ENCODE results near the gene DAPL1.

Gene DAPL1

GRCh38 chr2:158796652-158797051, 1.5 kb downstream of the DAPL1 start:
- Mint-ChIP-seq H3K4me1 (ENCODE audit: low read depth) (peaks cover 4% of the 10 kb centered on the region), H3K27me3 (peaks cover 26% of the 10 kb centered on the region), H3K4me3 (no peak overlapping the region), H3K9me3 (no peaks in the 10 kb centered on the region), H3K27ac (no peak overlapping the region), H3K36me3 (ENCODE audit: low read depth) (no peaks in the 10 kb centered on the region)
- DNase-seq: no peak

GRCh38 chr2:158797963-158798700, 3.0 kb downstream of the DAPL1 start:
- no peak for DNase-seq
- no peak overlapping the region for H3K27ac Mint-ChIP-seq
- H3K4me1 Mint-ChIP-seq (ENCODE audit: low read depth): peaks cover 4% of the 10 kb centered on the region
- H3K27me3 Mint-ChIP-seq: peaks cover 26% of the 10 kb centered on the region
- H3K4me3 Mint-ChIP-seq: no peak overlapping the region
- no peaks in the 10 kb centered on the region for H3K36me3 Mint-ChIP-seq (ENCODE audit: low read depth)
- no peaks in the 10 kb centered on the region for H3K9me3 Mint-ChIP-seq

GRCh38 chr2:158799181-158799580, 4.1 kb downstream of the DAPL1 start:
- Mint-ChIP-seq H3K27ac (no peak overlapping the region), H3K4me3 (no peak overlapping the region), H3K9me3 (no peaks in the 10 kb centered on the region), H3K27me3 (peaks cover 22% of the 10 kb centered on the region), H3K36me3 (ENCODE audit: low read depth) (no peaks in the 10 kb centered on the region), H3K4me1 (ENCODE audit: low read depth) (peaks cover 4% of the 10 kb centered on the region)
- DNase-seq: no peak

- Mint-ChIP-seq H3K9me3 (no peaks in the 10 kb centered on the region), H3K4me3 (no peak overlapping the region), H3K36me3 (ENCODE audit: low read depth) (no peaks in the 10 kb centered on the region), H3K27me3 (peaks cover 4% of the 10 kb centered on the region), H3K27ac (no peak overlapping the region), H3K4me1 (ENCODE audit: low read depth) (no peaks in the 10 kb centered on the region)
- no peak for DNase-seq
Measured at GRCh38 chr2:158803506-158803905, 8.4 kb downstream of the DAPL1 start.

- no peaks in the 10 kb centered on the region for H3K4me1 Mint-ChIP-seq (ENCODE audit: low read depth)
- no peak overlapping the region for H3K4me3 Mint-ChIP-seq
- H3K27me3 Mint-ChIP-seq: peaks cover 7% of the 10 kb centered on the region
- H3K36me3 Mint-ChIP-seq (ENCODE audit: low read depth): no peaks in the 10 kb centered on the region
- H3K27ac Mint-ChIP-seq: no peak overlapping the region
- H3K9me3 Mint-ChIP-seq: no peaks in the 10 kb centered on the region
- no peak for DNase-seq
Measured at GRCh38 chr2:158805255-158805654, 10.1 kb downstream of the DAPL1 start.

- H3K27me3 Mint-ChIP-seq: peaks cover 7% of the 10 kb centered on the region
- DNase-seq: no peak
- H3K4me3 Mint-ChIP-seq: no peak overlapping the region
- H3K4me1 Mint-ChIP-seq (ENCODE audit: low read depth): no peaks in the 10 kb centered on the region
- H3K9me3 Mint-ChIP-seq: no peaks in the 10 kb centered on the region
- no peaks in the 10 kb centered on the region for H3K36me3 Mint-ChIP-seq (ENCODE audit: low read depth)
- H3K27ac Mint-ChIP-seq: no peak overlapping the region
Measured at GRCh38 chr2:158805936-158806335, 10.8 kb downstream of the DAPL1 start.

GRCh38 chr2:158806941-158807340, 11.8 kb downstream of the DAPL1 start:
- Mint-ChIP-seq H3K9me3 (no peaks in the 10 kb centered on the region), H3K4me1 (ENCODE audit: low read depth) (no peaks in the 10 kb centered on the region), H3K27me3 (peaks cover 9% of the 10 kb centered on the region), H3K27ac (no peak overlapping the region), H3K4me3 (no peak overlapping the region), H3K36me3 (ENCODE audit: low read depth) (no peaks in the 10 kb centered on the region)
- DNase-seq: no peak

GRCh38 chr2:158808426-158808825, 13.3 kb downstream of the DAPL1 start:
- Mint-ChIP-seq H3K4me3 (no peak overlapping the region), H3K36me3 (ENCODE audit: low read depth) (no peaks in the 10 kb centered on the region), H3K27ac (no peak overlapping the region), H3K4me1 (ENCODE audit: low read depth) (no peaks in the 10 kb centered on the region), H3K27me3 (peaks cover 14% of the 10 kb centered on the region), H3K9me3 (no peaks in the 10 kb centered on the region)
- no peak for DNase-seq

- Mint-ChIP-seq H3K9me3 (no peaks in the 10 kb centered on the region), H3K27me3 (peaks cover 14% of the 10 kb centered on the region), H3K4me1 (ENCODE audit: low read depth) (no peaks in the 10 kb centered on the region), H3K27ac (no peak overlapping the region), H3K36me3 (ENCODE audit: low read depth) (no peaks in the 10 kb centered on the region), H3K4me3 (no peak overlapping the region)
- DNase-seq: no peak
Measured at GRCh38 chr2:158809816-158810215, 14.7 kb downstream of the DAPL1 start.

GRCh38 chr2:158810731-158811460, 15.8 kb downstream of the DAPL1 start:
- DNase-seq: no peak
- Mint-ChIP-seq H3K4me1 (ENCODE audit: low read depth) (no peaks in the 10 kb centered on the region), H3K9me3 (no peaks in the 10 kb centered on the region), H3K27ac (no peak overlapping the region), H3K4me3 (no peak overlapping the region), H3K36me3 (ENCODE audit: low read depth) (no peaks in the 10 kb centered on the region), H3K27me3 (peaks cover 15% of the 10 kb centered on the region)

- Mint-ChIP-seq H3K27me3 (peaks cover 10% of the 10 kb centered on the region), H3K4me3 (no peak overlapping the region), H3K27ac (no peak overlapping the region), H3K9me3 (no peaks in the 10 kb centered on the region), H3K4me1 (ENCODE audit: low read depth) (no peaks in the 10 kb centered on the region), H3K36me3 (ENCODE audit: low read depth) (no peaks in the 10 kb centered on the region)
- DNase-seq: no peak
Measured at GRCh38 chr2:158815166-158815565, 20.0 kb downstream of the DAPL1 start.

GRCh38 chr2:158815658-158816057, 20.5 kb downstream of the DAPL1 start:
- Mint-ChIP-seq H3K9me3 (no peaks in the 10 kb centered on the region), H3K4me3 (no peak overlapping the region), H3K4me1 (ENCODE audit: low read depth) (no peaks in the 10 kb centered on the region), H3K36me3 (ENCODE audit: low read depth) (no peaks in the 10 kb centered on the region), H3K27ac (no peak overlapping the region), H3K27me3 (peaks cover 10% of the 10 kb centered on the region)
- DNase-seq: no peak

- H3K9me3 Mint-ChIP-seq: no peaks in the 10 kb centered on the region
- H3K36me3 Mint-ChIP-seq (ENCODE audit: low read depth): no peaks in the 10 kb centered on the region
Measured at GRCh38 chr2:158817588-158817987, 22.5 kb downstream of the DAPL1 start.

GRCh38 chr2:158818511-158818910, 23.4 kb downstream of the DAPL1 start:
- Mint-ChIP-seq H3K27ac (no peak overlapping the region), H3K4me1 (ENCODE audit: low read depth) (no peaks in the 10 kb centered on the region), H3K27me3 (peaks cover 2% of the 10 kb centered on the region), H3K4me3 (no peak overlapping the region), H3K36me3 (ENCODE audit: low read depth) (no peaks in the 10 kb centered on the region), H3K9me3 (no peaks in the 10 kb centered on the region)
- DNase-seq: no peak

More at GRCh38 chr2:158817588-158817987, 22.5 kb downstream of the DAPL1 start:
- no peaks in the 10 kb centered on the region for H3K4me1 Mint-ChIP-seq (ENCODE audit: low read depth)
- no peak for DNase-seq
- no peak overlapping the region for H3K4me3 Mint-ChIP-seq
- no peak overlapping the region for H3K27ac Mint-ChIP-seq
- peaks cover 6% of the 10 kb centered on the region for H3K27me3 Mint-ChIP-seq

- H3K27me3 Mint-ChIP-seq: no peaks in the 10 kb centered on the region
- H3K9me3 Mint-ChIP-seq: no peaks in the 10 kb centered on the region
- no peak for DNase-seq
- H3K4me1 Mint-ChIP-seq (ENCODE audit: low read depth): no peaks in the 10 kb centered on the region
- H3K27ac Mint-ChIP-seq: no peak overlapping the region
- H3K36me3 Mint-ChIP-seq (ENCODE audit: low read depth): no peaks in the 10 kb centered on the region
- H3K4me3 Mint-ChIP-seq: no peak overlapping the region
Measured at GRCh38 chr2:158822193-158822592, 27.1 kb downstream of the DAPL1 start.

Data from activated T-cell treated with anti-CD3 and anti-CD28 coated beads, Interleukin-2, amount 50 U/mL, for 24 hours (primary cell).